ENCODE data around the gene SPRED2.

Gene SPRED2

DNA sequence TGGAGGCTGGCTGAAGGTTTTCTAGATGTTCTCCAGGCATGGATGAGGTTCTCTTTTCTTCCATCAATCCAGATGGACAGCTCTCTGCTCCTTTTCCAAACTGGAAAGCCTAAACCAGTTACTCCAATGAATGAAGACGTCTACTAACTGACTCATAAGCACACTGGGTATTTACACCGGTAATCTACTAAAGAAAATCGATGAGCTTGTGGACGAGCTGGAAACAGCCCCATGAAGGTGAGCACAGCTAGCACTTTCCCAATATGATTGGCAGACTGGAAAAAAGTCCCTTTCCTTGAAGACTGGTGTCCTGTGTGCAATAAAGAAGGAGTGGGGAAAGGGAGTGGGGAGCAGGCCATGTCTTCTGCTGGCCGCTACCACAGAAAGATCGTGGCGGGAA is 120.8 kb downstream of the SPRED2 start:
- CTCF ChIA-PET = interaction anchor here (1.2 to 2.1 kb wide), 4 partner anchors 10 to 47 kb away, joined by 3 to 7 read pairs (median 5); no protein-coding TSS in a partner anchor
- 96% methylated on average over 4 of the region's 7 CpGs for WGBS (ENCODE audit: insufficient coverage)
- peaks cover 4 to 50% (median 30%) of the 10 kb centered on the region in 4 experiments for H3K36me3 ChIP-seq (ENCODE audit: control insufficient read depth in 4 of 4, insufficient read depth in 4 of 4, low read length in 3 of 4)

DNA sequence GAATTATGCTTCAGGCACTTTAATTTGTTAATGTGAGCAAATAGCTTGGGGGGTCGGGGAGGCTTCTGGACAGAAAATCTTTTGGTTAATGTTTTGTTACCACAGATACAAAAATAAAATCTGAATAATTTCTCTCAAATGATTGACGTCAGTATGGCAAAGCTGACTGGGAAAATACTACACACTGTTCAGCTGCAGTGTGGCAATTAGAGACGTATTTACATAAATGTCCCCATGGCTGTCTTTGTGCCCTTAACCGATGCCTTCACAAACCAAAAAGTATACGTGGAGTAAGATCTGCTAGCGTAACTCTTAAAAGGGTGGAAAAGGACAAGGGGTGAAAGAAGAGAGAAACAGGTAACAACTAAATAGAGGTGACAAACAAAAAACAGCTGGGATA is 121.3 kb downstream of the SPRED2 start:
- WGBS (ENCODE audit: insufficient coverage) = 96% methylated on average over 5 of the region's 6 CpGs

More for the DNA sequence above, 120.8 kb downstream of the SPRED2 start:
- Histone ChIP-seq H3K27me3 (replicated peaks in 2 of 5; ENCODE audit: control insufficient read depth in 4 of 5, insufficient read depth in 5 of 5, low read length in 4 of 5) (no peaks in the 10 kb centered on the region), H3K9me3 (ENCODE audit: control extremely low read depth in 1 of 5, control insufficient read depth in 4 of 5, insufficient read depth in 2 of 5, low read depth in 1 of 5, low read length in 4 of 5) (no peaks in the 10 kb centered on the region), H3K4me1 (ENCODE audit: control extremely low read depth in 1 of 4, control insufficient read depth in 4 of 4, insufficient read depth in 4 of 4, low read length in 3 of 4) (peaks cover 0 to 11% (median 7%) of the 10 kb centered on the region in 4 experiments), H3K4me3 (ENCODE audit: control insufficient read depth in 1 of 7, extremely low read depth in 1 of 7, insufficient read depth in 4 of 7, low read depth in 2 of 7, low read length in 6 of 7) (no peak overlapping the region), H3K27ac (ENCODE audit: insufficient read depth in 1 of 2, low read depth in 1 of 2, low read length in 2 of 2, poor library complexity in 1 of 2, severe bottlenecking in 2 of 2) (no peak overlapping the region)
- POLR2A ChIA-PET = no interaction called here
- DNase-seq = no peak

GRCh38 chr2:65309699-65310098 is 122.7 kb downstream of the SPRED2 start:
- 97% methylated on average over 7 of the region's 8 CpGs for WGBS (ENCODE audit: insufficient coverage)
- Histone ChIP-seq H3K4me3 (ENCODE audit: control insufficient read depth in 1 of 7, extremely low read depth in 1 of 7, insufficient read depth in 4 of 7, low read depth in 2 of 7, low read length in 6 of 7) (no peak overlapping the region), H3K4me1 (ENCODE audit: control extremely low read depth in 1 of 4, control insufficient read depth in 4 of 4, insufficient read depth in 4 of 4, low read length in 3 of 4) (peaks cover 0 to 11% (median 7%) of the 10 kb centered on the region in 4 experiments), H3K27me3 (replicated peaks in 2 of 5; ENCODE audit: control insufficient read depth in 4 of 5, insufficient read depth in 5 of 5, low read length in 4 of 5) (no peaks in the 10 kb centered on the region), H3K27ac (ENCODE audit: insufficient read depth in 1 of 2, low read depth in 1 of 2, low read length in 2 of 2, poor library complexity in 1 of 2, severe bottlenecking in 2 of 2) (no peak overlapping the region), H3K36me3 (ENCODE audit: control insufficient read depth in 4 of 4, insufficient read depth in 4 of 4, low read length in 3 of 4) (peaks cover 0 to 37% (median 18%) of the 10 kb centered on the region in 4 experiments), H3K9me3 (ENCODE audit: control extremely low read depth in 1 of 5, control insufficient read depth in 4 of 5, insufficient read depth in 2 of 5, low read depth in 1 of 5, low read length in 4 of 5) (no peaks in the 10 kb centered on the region)
- ChIA-PET CTCF (interaction anchor here (2.1 kb wide), 1 partner anchor 8 kb away, joined by 6 read pairs; no protein-coding TSS in a partner anchor), POLR2A (interaction anchor here (0.5 to 0.6 kb wide), 2 partner anchors 23 to 80 kb away, joined by 3 to 4 read pairs; no protein-coding TSS in a partner anchor)
- peak in 1 of 3 donors; percentile 6 for DNase-seq

More for the DNA sequence above, 121.3 kb downstream of the SPRED2 start:
- H3K27me3 ChIP-seq (replicated peaks in 2 of 5; ENCODE audit: control insufficient read depth in 4 of 5, insufficient read depth in 5 of 5, low read length in 4 of 5) = no peaks in the 10 kb centered on the region
- H3K4me1 ChIP-seq (ENCODE audit: control extremely low read depth in 1 of 4, control insufficient read depth in 4 of 4, insufficient read depth in 4 of 4, low read length in 3 of 4) = peaks cover 0 to 11% (median 7%) of the 10 kb centered on the region in 4 experiments
- POLR2A ChIA-PET = interaction anchor here (0.6 kb wide), 1 partner anchor 158 kb away, joined by 3 read pairs; no protein-coding TSS in a partner anchor
- no peak overlapping the region for H3K27ac ChIP-seq (ENCODE audit: insufficient read depth in 1 of 2, low read depth in 1 of 2, low read length in 2 of 2, poor library complexity in 1 of 2, severe bottlenecking in 2 of 2)
- H3K36me3 ChIP-seq (ENCODE audit: control insufficient read depth in 4 of 4, insufficient read depth in 4 of 4, low read length in 3 of 4) = peaks cover 4 to 45% (median 24%) of the 10 kb centered on the region in 4 experiments
- no peak overlapping the region for H3K4me3 ChIP-seq (ENCODE audit: control insufficient read depth in 1 of 7, extremely low read depth in 1 of 7, insufficient read depth in 4 of 7, low read depth in 2 of 7, low read length in 6 of 7)
- no peak for DNase-seq
- no peaks in the 10 kb centered on the region for H3K9me3 ChIP-seq (ENCODE audit: control extremely low read depth in 1 of 5, control insufficient read depth in 4 of 5, insufficient read depth in 2 of 5, low read depth in 1 of 5, low read length in 4 of 5)
- CTCF ChIA-PET = interaction anchor here (0.6 to 2.1 kb wide), 5 partner anchors 9 to 110 kb away, joined by 3 to 6 read pairs (median 3); no protein-coding TSS in a partner anchor

- Histone ChIP-seq H3K27ac (ENCODE audit: insufficient read depth in 1 of 2, low read depth in 1 of 2, low read length in 2 of 2, poor library complexity in 1 of 2, severe bottlenecking in 2 of 2) (no peak overlapping the region), H3K4me1 (ENCODE audit: control extremely low read depth in 1 of 4, control insufficient read depth in 4 of 4, insufficient read depth in 4 of 4, low read length in 3 of 4) (peaks cover 14 to 38% (median 27%) of the 10 kb centered on the region in 4 experiments), H3K27me3 (replicated peaks in 2 of 5; ENCODE audit: control insufficient read depth in 4 of 5, insufficient read depth in 5 of 5, low read length in 4 of 5) (no peaks in the 10 kb centered on the region), H3K4me3 (ENCODE audit: control insufficient read depth in 1 of 7, extremely low read depth in 1 of 7, insufficient read depth in 4 of 7, low read depth in 2 of 7, low read length in 6 of 7) (no peak overlapping the region), H3K9me3 (ENCODE audit: control extremely low read depth in 1 of 5, control insufficient read depth in 4 of 5, insufficient read depth in 2 of 5, low read depth in 1 of 5, low read length in 4 of 5) (no peaks in the 10 kb centered on the region), H3K36me3 (ENCODE audit: control insufficient read depth in 4 of 4, insufficient read depth in 4 of 4, low read length in 3 of 4) (peaks cover 0 to 4% (median 0%) of the 10 kb centered on the region in 4 experiments)
- CTCF ChIA-PET = no interaction called here
- DNase-seq = no peak
- 80% methylated on average over 1 of the region's 2 CpGs for WGBS (ENCODE audit: insufficient coverage)
- POLR2A ChIA-PET = no interaction called here
These were observed 126.5 kb downstream of the SPRED2 start for GRCh38 chr2:65305934-65306333.

DNA sequence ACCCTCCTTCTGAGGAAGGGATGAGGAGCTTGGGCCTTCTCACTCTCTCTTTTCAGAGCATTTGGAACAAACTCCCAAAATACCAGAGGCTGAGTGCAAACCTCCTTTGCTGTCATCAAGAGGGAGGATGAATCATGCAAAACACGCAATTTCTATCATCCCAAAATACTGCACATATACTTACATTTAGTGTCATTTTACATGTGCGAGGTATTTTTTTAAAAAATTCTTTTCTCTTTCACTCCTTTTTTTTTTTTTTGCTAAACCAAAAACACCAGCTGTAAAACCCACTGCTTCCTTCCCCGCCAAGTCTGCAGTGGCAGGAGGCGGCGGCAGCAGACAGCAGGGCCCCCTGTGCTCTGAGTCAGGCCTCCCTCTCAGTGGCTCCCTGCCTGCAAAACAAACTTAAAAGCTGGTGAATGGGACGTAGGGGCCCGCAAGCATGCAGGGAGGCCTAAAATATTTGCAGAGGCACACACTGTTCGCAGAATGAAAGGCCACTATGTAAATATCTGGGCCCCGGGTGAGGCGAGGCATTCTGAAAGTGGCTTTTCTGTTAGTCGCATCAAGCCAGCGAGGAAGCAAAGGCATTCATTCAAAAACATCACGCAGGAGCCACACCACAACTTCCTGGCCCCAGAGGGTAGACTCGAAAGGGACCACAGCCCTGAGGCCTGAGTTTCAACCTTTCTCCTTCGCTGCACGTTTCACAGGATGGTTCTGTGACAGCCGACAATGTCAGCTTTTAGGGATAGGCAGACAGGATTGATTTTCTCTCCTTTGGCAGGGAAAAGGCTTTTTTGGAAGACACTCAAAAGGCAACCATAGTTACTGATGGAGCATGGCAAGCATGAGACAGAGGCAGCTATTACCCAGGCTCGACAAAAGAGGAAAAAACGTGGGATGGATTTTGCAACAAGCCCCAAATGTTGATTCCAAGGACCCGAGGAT is 131.4 kb downstream of the SPRED2 start:
- peak overlapping the region in 5 of 7 experiments; percentile 21 to 65 (median 38) for H3K4me3 ChIP-seq (ENCODE audit: control insufficient read depth in 1 of 7, extremely low read depth in 1 of 7, insufficient read depth in 4 of 7, low read depth in 2 of 7, low read length in 6 of 7)
- no peaks in the 10 kb centered on the region for H3K9me3 ChIP-seq (ENCODE audit: control extremely low read depth in 1 of 5, control insufficient read depth in 4 of 5, insufficient read depth in 2 of 5, low read depth in 1 of 5, low read length in 4 of 5)
- H3K27me3 ChIP-seq (replicated peaks in 2 of 5; ENCODE audit: control insufficient read depth in 4 of 5, insufficient read depth in 5 of 5, low read length in 4 of 5) = no peaks in the 10 kb centered on the region
- peaks cover 18 to 50% (median 38%) of the 10 kb centered on the region in 4 experiments for H3K4me1 ChIP-seq (ENCODE audit: control extremely low read depth in 1 of 4, control insufficient read depth in 4 of 4, insufficient read depth in 4 of 4, low read length in 3 of 4)
- CTCF ChIA-PET = interaction anchor here (0.6 to 1.7 kb wide), 7 partner anchors 9 to 127 kb away, joined by 3 to 6 read pairs (median 4); no protein-coding TSS in a partner anchor
- 5% methylated on average over 12 of the region's 20 CpGs for WGBS (ENCODE audit: insufficient coverage)
- no peaks in the 10 kb centered on the region for H3K36me3 ChIP-seq (ENCODE audit: control insufficient read depth in 4 of 4, insufficient read depth in 4 of 4, low read length in 3 of 4)
- peak overlapping the region in 1 of 2 experiments; percentile 16 for H3K27ac ChIP-seq (ENCODE audit: insufficient read depth in 1 of 2, low read depth in 1 of 2, low read length in 2 of 2, poor library complexity in 1 of 2, severe bottlenecking in 2 of 2)
- POLR2A ChIA-PET = interaction anchor here (0.6 kb wide), 1 partner anchor 1133 kb away, joined by 3 read pairs; no protein-coding TSS in a partner anchor
- DNase-seq = peak; percentile 77 to 96 (median 92)

- POLR2A ChIA-PET = no interaction called here
- Histone ChIP-seq H3K4me1 (ENCODE audit: control extremely low read depth in 1 of 4, control insufficient read depth in 4 of 4, insufficient read depth in 4 of 4, low read length in 3 of 4) (peaks cover 18 to 50% (median 38%) of the 10 kb centered on the region in 4 experiments), H3K9me3 (ENCODE audit: control extremely low read depth in 1 of 5, control insufficient read depth in 4 of 5, insufficient read depth in 2 of 5, low read depth in 1 of 5, low read length in 4 of 5) (no peaks in the 10 kb centered on the region), H3K27ac (ENCODE audit: insufficient read depth in 1 of 2, low read depth in 1 of 2, low read length in 2 of 2, poor library complexity in 1 of 2, severe bottlenecking in 2 of 2) (no peak overlapping the region), H3K27me3 (replicated peaks in 2 of 5; ENCODE audit: control insufficient read depth in 4 of 5, insufficient read depth in 5 of 5, low read length in 4 of 5) (no peaks in the 10 kb centered on the region), H3K36me3 (ENCODE audit: control insufficient read depth in 4 of 4, insufficient read depth in 4 of 4, low read length in 3 of 4) (no peaks in the 10 kb centered on the region), H3K4me3 (ENCODE audit: control insufficient read depth in 1 of 7, extremely low read depth in 1 of 7, insufficient read depth in 4 of 7, low read depth in 2 of 7, low read length in 6 of 7) (peak overlapping the region in 3 of 7 experiments; percentile 3 to 28 (median 10))
- 77% methylated on average over 15 of the region's 16 CpGs for WGBS (ENCODE audit: insufficient coverage)
- CTCF ChIA-PET = interaction anchor here (1.0 to 1.7 kb wide), 5 partner anchors 9 to 241 kb away, joined by 3 to 4 read pairs (median 4); no protein-coding TSS in a partner anchor
- no peak for DNase-seq
These were observed 132.2 kb downstream of the SPRED2 start for GRCh38 chr2:65300134-65300760.

Data from common myeloid progenitor, CD34-positive (primary cell).